ENCODE results near the gene CD2AP. TPM values are rescaled to one million over a fixed set of nuclear protein-coding genes. Genes with fewer than 3 reads are reported as not detected.
A peak's percentile ranks its signal among the peaks of the same experiment; 100 is the strongest.
"Not testable (repeated sequence)": the region's sequence is repeated elsewhere in the genome, so short reads cannot be mapped to it uniquely, and the experiment has no call there.

CD2AP gene
- total RNA-seq, 2 donors from 2014 or later: 34.4 to 45.3 TPM

DNA sequence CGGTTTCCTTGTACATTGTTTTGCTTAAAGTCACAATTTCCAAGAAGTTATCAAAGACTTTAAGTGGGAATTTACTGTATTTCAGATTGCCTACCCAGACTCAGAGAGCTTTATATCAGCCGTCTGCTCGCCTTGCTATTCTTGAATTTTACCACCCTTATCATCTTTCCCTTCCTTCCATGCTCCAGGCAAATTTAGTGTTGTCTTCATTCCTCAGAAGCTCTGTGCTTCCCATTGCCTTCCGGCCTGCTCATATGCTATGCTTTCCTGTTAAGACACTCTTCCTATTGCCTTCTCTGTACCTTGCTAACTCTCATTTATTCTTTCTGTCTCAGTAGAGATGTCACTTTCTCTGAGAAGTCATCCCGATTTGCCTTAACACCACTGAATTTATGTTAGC is 52.1 kb downstream of the CD2AP start:
- H3K4me3 Mint-ChIP-seq: no peak overlapping the region

DNA sequence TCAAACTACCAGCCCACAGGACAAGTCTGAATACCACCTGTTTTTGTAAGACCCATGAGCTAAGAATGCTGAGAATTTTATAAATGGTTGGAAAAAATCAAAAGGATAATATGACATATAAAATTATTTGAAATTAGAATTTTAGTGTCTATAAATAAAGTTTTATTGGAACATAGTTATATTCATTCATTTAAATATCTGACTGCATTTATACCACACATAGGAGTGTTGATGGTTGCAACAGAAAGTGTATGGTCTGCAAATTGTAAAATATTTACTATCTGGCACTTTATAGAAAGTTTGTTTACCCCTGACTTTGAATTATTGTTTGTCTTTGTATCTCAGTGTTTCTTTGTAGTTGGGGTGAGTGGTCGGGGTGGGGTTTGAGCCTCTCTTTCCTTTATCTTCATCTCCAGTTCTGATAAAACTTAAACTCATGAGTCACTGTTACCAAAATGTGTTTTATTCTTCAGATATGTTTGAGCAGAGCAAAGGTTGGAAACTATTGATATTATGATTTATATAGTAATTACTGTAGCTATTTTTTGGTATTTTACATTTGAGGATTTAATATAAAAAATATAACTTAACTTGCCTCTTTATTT is 55.5 kb downstream of the CD2AP start:
- Mint-ChIP-seq H3K4me3 (no peak overlapping the region), H3K27ac (peak overlapping the region; percentile 16), H3K4me1 (peaks cover 6% of the 10 kb centered on the region), H3K36me3 (ENCODE audit: low read depth) (peaks cover 2% of the 10 kb centered on the region), H3K27me3 (no peaks in the 10 kb centered on the region)
- ATAC-seq (no peak), DNase-seq (no peak)
- H3K9me3 ChIP-seq (ENCODE audit: control insufficient read depth, low read length, poor library complexity, severe bottlenecking): no peaks in the 10 kb centered on the region

More for the DNA sequence above, 52.1 kb downstream of the CD2AP start:
- ATAC-seq (no peak), DNase-seq (no peak)
- Mint-ChIP-seq H3K36me3 (ENCODE audit: low read depth) (peaks cover 2% of the 10 kb centered on the region), H3K27ac (no peak overlapping the region), H3K4me1 (peaks cover 24% of the 10 kb centered on the region), H3K27me3 (no peaks in the 10 kb centered on the region)
- no peaks in the 10 kb centered on the region for H3K9me3 ChIP-seq (ENCODE audit: control insufficient read depth, low read length, poor library complexity, severe bottlenecking)

DNA sequence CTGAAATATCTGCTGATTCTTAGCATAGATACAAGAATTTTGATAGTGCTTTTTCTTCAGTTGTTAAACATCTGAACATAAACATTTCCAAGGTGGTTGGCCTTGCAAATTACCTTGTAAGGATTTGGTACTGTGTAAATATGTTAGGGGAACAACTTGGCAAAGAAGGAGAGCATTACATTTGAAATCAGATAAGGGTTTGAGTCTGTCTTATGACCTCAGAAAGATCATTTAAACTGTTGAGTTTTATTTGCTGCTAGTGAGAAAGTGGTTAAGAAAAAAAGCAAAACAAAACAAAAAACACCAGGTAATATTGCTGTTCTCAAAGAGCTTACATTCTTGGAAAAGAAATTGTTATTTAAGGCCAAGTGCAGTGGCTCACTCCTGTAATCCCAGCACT is 56.5 kb downstream of the CD2AP start:
- Mint-ChIP-seq H3K27ac (no peak overlapping the region), H3K36me3 (ENCODE audit: low read depth) (peaks cover 2% of the 10 kb centered on the region)

DNA sequence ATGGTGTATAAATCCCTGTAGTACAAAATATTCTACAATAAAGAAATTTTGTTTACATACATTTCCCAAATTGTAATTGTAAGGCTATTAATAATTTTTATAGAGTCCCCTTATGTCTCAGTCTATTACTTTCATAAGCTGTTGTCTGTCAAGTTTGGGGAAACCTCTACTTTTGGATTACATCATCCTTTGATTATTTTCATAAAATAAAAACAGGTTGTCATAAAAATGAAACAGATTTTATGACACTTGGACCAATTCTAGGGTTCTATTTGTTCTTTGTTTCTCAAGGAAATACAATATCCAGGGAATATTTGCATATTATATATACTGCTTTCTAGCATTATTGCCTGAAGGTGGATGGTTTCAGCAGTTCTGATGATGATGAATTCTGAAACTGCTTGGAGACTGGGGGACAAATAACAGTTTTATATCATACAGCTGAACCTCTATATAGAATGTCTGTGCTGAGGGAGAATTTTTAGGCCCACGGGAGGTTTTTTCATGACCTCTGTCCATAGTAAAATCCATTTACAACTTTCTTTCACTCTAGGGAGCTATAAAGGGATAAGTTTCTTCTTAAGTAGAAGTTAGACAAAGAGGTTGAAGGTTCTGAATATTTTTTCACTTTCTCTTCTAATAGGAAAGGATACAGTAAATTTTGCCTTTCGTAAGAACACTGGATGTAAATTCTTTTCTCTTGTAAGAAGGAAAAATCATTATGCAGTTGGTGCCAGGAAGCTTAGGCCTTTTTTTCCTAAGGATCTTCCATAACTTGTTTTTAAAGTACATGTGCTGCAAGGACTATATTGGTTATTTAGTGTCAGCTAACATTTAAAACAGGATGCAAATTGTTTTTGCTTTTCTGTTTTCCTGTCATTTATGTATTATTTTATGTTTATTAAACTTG is 58.0 kb downstream of the CD2AP start:
- no peak for DNase-seq
- H3K27me3 Mint-ChIP-seq: no peaks in the 10 kb centered on the region
- no peak overlapping the region for H3K27ac Mint-ChIP-seq
- no peak for ATAC-seq
- H3K4me3 Mint-ChIP-seq: no peak overlapping the region
- H3K9me3 ChIP-seq (ENCODE audit: control insufficient read depth, low read length, poor library complexity, severe bottlenecking): no peaks in the 10 kb centered on the region
- peaks cover 6% of the 10 kb centered on the region for H3K4me1 Mint-ChIP-seq
- peaks cover 2% of the 10 kb centered on the region for H3K36me3 Mint-ChIP-seq (ENCODE audit: low read depth)

More for the DNA sequence above, 56.5 kb downstream of the CD2AP start:
- ATAC-seq (no peak), DNase-seq (no peak)
- no peak overlapping the region for H3K4me3 Mint-ChIP-seq
- peaks cover 6% of the 10 kb centered on the region for H3K4me1 Mint-ChIP-seq
- H3K9me3 ChIP-seq (ENCODE audit: control insufficient read depth, low read length, poor library complexity, severe bottlenecking): no peaks in the 10 kb centered on the region
- no peaks in the 10 kb centered on the region for H3K27me3 Mint-ChIP-seq

DNA sequence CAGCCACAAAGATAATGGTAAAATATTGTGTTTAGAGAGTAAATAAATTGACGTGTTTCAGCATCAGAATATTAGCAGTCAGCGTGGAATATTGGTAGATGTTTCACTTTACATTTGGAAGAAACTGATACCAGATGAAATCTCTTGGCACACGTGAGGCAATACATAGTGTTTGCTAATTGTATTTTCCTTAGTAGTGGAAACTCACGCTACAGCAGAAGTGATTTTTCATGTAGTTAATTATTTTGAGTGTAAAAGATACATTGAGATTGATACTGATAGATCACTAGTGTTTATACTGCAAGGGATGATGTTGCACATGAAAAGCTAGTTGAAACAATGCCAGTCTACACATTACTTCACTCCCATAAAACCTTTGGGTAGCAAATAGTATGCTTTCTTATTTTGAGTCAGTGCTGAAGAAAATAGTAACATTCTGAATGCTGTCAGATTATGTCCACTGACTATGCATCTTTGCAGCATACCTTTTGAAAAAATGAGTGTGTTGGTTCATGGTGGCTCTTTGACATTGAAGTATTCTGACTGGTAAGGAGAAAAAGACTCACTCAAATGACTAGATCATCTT is 59.3 kb downstream of the CD2AP start:
- Mint-ChIP-seq H3K27ac (no peak overlapping the region), H3K4me3 (no peak overlapping the region), H3K36me3 (ENCODE audit: low read depth) (peaks cover 2% of the 10 kb centered on the region), H3K4me1 (peaks cover 6% of the 10 kb centered on the region), H3K27me3 (no peaks in the 10 kb centered on the region)
- no peaks in the 10 kb centered on the region for H3K9me3 ChIP-seq (ENCODE audit: control insufficient read depth, low read length, poor library complexity, severe bottlenecking)
- DNase-seq: no peak
- no peak for ATAC-seq

DNA sequence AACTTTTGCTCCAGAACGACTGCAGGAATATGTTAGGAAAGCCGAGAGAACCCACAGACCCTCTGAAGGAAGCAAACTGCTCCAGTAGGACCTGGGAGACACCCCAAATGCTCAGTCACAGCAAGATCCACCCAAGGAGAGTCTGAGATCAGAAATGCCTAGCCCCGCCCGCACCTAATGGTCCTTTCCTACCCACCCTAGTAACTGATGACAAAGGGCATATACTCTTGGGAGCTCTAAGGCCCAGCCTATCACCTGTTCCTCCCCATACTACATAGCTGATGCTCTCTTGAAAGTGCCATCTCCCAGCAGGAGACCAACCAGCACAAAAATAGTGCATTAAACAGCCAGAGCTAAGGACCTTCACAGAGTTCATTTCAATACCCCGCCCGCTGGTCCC is 67.6 kb downstream of the CD2AP start:
- H3K27ac Mint-ChIP-seq: no peak overlapping the region
- no peak overlapping the region for H3K4me3 Mint-ChIP-seq
- no peaks in the 10 kb centered on the region for H3K9me3 ChIP-seq (ENCODE audit: control insufficient read depth, low read length, poor library complexity, severe bottlenecking)
- DNase-seq (no peak), ATAC-seq (no peak)
- H3K4me1 Mint-ChIP-seq: peaks cover 5% of the 10 kb centered on the region
- H3K27me3 Mint-ChIP-seq: no peaks in the 10 kb centered on the region
- H3K36me3 Mint-ChIP-seq (ENCODE audit: low read depth): peaks cover 8% of the 10 kb centered on the region

DNA sequence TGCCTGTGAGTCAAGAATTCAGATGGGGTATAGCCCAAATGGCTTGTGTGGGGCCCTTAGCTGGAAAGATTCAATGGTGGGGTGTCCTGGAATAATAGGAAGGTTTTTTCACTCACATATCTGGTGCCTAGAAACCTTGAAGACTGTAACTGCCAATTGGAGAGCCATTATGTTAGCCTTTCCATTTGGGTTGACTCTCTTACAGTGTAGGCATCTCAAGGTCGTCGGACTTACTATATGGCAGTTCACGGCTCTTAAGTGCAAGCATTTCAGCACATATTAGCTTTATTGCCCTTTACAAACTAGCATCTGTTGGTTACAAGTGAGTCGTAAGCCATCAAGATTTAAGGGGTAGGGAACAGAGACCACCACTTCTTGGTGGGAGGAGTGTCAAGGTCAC is 74.1 kb downstream of the CD2AP start:
- H3K4me3 Mint-ChIP-seq: no peak overlapping the region
- DNase-seq (no peak), ATAC-seq (no peak)
- H3K36me3 Mint-ChIP-seq (ENCODE audit: low read depth): no peaks in the 10 kb centered on the region
- no peak overlapping the region for H3K27ac Mint-ChIP-seq
- no peaks in the 10 kb centered on the region for H3K9me3 ChIP-seq (ENCODE audit: control insufficient read depth, low read length, poor library complexity, severe bottlenecking)
- no peaks in the 10 kb centered on the region for H3K4me1 Mint-ChIP-seq
- H3K27me3 Mint-ChIP-seq: no peaks in the 10 kb centered on the region

DNA sequence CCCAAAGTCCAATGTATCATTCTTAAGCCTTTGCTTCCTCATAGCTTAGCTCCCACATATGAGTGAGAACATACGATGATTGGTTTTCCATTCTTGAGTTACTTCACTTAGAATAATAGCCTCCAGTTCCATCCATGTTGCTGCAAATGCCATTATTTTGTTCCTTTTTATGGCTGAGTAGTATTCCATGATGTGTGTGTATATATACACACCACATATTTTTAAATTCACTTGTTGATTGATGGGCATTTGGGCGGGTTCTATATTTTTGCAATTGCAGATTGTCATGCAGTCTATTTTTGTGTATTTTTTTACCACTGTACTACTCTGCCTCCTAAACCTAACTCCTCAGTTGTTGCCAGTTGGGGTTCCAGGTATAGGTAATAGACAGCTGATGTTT is 74.7 kb downstream of the CD2AP start:
- no peak overlapping the region for H3K4me3 Mint-ChIP-seq
- no peaks in the 10 kb centered on the region for H3K27me3 Mint-ChIP-seq
- no peaks in the 10 kb centered on the region for H3K9me3 ChIP-seq (ENCODE audit: control insufficient read depth, low read length, poor library complexity, severe bottlenecking)
- H3K36me3 Mint-ChIP-seq (ENCODE audit: low read depth): no peaks in the 10 kb centered on the region
- H3K4me1 Mint-ChIP-seq: no peaks in the 10 kb centered on the region
- ATAC-seq: no peak
- no peak for DNase-seq
- no peak overlapping the region for H3K27ac Mint-ChIP-seq

DNA sequence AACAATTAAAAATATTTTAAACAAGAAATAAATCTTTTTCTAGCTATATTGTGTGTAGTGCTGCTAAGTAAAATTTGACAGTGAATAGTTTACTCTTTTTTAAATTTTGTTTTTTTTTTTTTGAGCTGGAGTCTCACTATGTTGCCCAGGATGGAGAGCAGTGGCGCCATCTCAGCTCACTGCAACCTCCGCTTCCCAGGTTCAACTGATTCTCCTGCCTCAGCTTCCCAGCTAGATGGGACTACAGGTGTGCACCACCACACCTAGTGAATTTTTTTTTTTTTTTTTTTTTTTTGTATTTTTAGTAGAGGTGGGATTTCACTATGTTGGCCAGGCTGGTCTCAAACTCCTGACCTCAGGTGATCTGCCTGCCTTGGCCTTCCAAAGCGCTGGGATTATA is 75.7 kb downstream of the CD2AP start:
- not testable (repeated sequence) for H3K27me3 Mint-ChIP-seq; H3K9me3 ChIP-seq (ENCODE audit: control insufficient read depth, low read length, poor library complexity, severe bottlenecking); H3K27ac Mint-ChIP-seq; DNase-seq; H3K4me1 Mint-ChIP-seq; H3K4me3 Mint-ChIP-seq; ATAC-seq; H3K36me3 Mint-ChIP-seq (ENCODE audit: low read depth)

DNA sequence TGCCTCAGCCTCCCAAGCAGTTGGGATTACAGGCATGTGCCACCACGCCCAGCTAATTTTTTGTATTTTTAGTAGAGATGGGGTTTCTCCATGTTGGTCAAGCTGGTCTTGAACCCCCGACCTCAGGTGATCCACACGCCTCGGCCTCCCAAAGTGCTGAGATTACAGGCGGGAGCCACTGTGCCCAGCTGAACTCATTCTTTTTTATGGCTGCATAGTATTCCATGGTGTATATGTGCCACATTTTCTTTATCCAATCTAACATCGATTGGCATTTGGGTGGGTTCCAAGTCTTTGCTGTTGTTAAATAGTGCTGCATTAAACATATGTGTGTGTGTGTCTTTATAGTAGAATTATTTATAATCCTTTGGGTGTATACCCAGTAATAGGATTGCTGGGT is 78.9 kb downstream of the CD2AP start:
- not testable (repeated sequence) for H3K36me3 Mint-ChIP-seq (ENCODE audit: low read depth); DNase-seq; H3K27me3 Mint-ChIP-seq; H3K4me3 Mint-ChIP-seq; ATAC-seq; H3K9me3 ChIP-seq (ENCODE audit: control insufficient read depth, low read length, poor library complexity, severe bottlenecking); H3K27ac Mint-ChIP-seq
- peaks cover 12% of the 10 kb centered on the region for H3K4me1 Mint-ChIP-seq

DNA sequence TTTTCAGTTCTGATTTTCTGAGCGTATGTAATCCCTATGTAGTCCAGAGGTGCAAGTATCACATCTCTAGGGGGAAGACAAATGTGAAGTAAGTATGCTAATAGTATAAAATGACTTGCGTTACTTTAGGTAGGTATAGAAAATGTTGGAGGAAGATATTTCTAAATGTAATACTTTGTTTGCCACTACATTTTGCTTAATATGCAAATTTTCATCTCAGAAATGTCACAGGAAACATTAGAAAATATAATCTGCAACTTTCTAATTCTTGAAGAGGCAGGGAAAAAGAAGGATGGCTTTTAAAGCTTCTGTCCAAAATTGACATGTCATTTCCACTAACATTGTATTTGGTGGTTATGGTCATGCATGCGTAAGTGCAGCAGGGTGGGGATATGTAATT is 85.6 kb downstream of the CD2AP start:
- no peak overlapping the region for H3K27ac Mint-ChIP-seq
- DNase-seq (no peak), ATAC-seq (no peak)
- H3K4me1 Mint-ChIP-seq: peaks cover 20% of the 10 kb centered on the region
- no peak overlapping the region for H3K4me3 Mint-ChIP-seq
- H3K9me3 ChIP-seq (ENCODE audit: control insufficient read depth, low read length, poor library complexity, severe bottlenecking): no peaks in the 10 kb centered on the region
- H3K36me3 Mint-ChIP-seq (ENCODE audit: low read depth): peaks cover 7% of the 10 kb centered on the region
- no peaks in the 10 kb centered on the region for H3K27me3 Mint-ChIP-seq

DNA sequence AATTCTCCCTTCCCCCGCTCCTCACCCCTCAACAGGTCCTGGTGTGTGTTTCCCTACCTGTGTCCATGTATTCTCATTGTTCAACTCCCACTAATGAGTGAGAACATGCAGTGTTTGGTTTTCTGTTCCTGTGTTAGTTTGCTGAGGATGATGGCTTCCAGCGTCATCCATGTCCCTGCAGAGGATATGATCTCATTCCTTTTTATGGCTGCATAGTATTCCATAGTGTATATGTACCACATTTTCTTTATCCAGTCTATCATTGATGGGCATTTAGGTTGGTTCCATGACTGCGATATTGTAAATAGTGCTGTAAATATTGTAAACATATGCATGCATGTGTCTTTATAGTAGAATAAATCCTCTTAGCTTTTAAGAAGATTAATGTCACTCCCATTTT is 89.0 kb downstream of the CD2AP start:
- not testable (repeated sequence) for DNase-seq; H3K27ac Mint-ChIP-seq; ATAC-seq; H3K36me3 Mint-ChIP-seq (ENCODE audit: low read depth); H3K4me3 Mint-ChIP-seq; H3K27me3 Mint-ChIP-seq; H3K9me3 ChIP-seq (ENCODE audit: control insufficient read depth, low read length, poor library complexity, severe bottlenecking)
- H3K4me1 Mint-ChIP-seq: peaks cover 16% of the 10 kb centered on the region

DNA sequence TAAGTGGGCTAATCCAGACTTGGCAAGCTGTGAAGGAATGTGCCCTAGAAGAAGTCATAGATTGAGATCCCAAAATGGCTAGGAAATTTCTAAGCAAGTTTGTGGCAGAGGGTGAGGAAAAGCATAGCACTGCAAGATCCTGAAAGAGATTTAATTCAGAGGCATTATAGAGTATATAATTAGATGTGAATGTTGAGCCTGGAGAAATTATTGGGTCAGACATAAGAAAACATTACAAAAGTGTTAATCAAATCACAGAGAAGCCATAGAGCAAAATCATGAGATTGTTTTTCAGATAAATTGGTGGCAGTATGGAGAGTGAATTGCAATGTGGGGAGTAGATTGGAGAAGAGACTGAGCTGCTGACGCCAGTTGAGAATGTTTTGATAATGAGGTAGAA is 90.0 kb downstream of the CD2AP start:
- no peak for DNase-seq
- no peak for ATAC-seq
- no peak overlapping the region for H3K27ac Mint-ChIP-seq
- H3K4me3 Mint-ChIP-seq: no peak overlapping the region
- no peaks in the 10 kb centered on the region for H3K27me3 Mint-ChIP-seq
- no peaks in the 10 kb centered on the region for H3K9me3 ChIP-seq (ENCODE audit: control insufficient read depth, low read length, poor library complexity, severe bottlenecking)
- peaks cover 16% of the 10 kb centered on the region for H3K4me1 Mint-ChIP-seq
- peaks cover 4% of the 10 kb centered on the region for H3K36me3 Mint-ChIP-seq (ENCODE audit: low read depth)
